ENCODE data around the gene VWF. TPM values are rescaled to one million over a fixed set of nuclear protein-coding genes. Genes with fewer than 3 reads are reported as not detected.
A peak's percentile ranks its signal among the peaks of the same experiment; 100 is the strongest.

VWF gene
- total RNA-seq, 1 experiment from 2014 or later: 0.03 TPM

DNA sequence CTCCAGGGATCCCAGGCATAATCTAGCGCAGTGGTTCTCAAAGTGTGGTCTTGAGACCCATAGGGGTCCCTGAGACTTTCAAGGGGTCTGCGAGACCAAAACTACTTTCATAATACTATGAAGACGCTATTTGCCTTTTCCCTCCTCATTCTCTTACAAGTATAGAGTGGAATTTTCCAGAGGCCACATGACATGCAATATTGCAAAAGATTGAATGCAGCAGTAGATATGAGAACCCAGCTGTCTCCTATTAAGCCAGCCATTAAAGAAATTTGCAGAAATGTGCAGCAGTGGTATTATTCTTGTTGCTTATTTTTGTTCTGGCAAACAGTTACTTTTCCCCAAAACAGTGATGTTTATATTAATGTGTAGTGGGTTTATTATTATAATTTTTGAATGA is 62.8 kb downstream of the VWF start:
- Histone ChIP-seq H3K9me3 (no peaks in the 10 kb centered on the region), H3K36me3 (no peaks in the 10 kb centered on the region), H3K4me3 (no peak overlapping the region), H3K27me3 (no peaks in the 10 kb centered on the region)
- no peak for DNase-seq

DNA sequence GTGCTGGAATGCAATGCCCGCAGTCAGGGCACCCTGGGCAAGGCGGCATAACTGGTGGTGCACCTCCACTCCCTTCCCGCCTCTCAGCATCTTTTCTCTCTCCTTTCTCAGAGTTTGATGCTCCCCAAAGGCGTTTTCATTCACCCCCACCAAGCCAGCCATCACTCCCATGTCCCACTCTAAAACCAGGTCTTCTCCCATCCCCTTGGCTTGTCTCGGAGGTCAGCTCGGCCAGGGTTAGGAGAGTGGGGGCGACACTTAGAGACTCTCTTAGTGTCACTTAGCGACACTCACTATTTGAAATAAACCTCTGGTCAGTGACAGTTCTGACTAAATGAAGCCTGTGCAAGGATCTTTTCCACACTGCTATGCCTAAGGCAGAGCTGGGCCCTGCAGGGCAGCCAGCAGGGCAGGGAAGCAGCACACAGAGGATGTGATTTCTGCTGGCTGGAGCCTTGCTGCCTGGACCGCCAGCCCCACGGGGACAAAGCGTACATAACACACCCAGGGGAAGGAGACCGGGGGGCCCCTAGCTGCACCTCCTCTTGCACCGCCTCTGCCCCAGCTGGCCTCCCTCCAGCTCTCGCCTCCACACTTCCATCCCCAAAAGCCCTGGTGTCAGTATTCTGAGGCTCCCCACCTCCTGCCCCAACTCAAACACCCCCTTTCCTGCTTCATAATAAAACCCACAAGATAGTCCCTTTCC is 64.5 kb downstream of the VWF start:
- DNase-seq: no peak
- Histone ChIP-seq H3K4me3 (no peak overlapping the region), H3K9me3 (no peaks in the 10 kb centered on the region), H3K36me3 (no peaks in the 10 kb centered on the region), H3K27me3 (no peaks in the 10 kb centered on the region)

DNA sequence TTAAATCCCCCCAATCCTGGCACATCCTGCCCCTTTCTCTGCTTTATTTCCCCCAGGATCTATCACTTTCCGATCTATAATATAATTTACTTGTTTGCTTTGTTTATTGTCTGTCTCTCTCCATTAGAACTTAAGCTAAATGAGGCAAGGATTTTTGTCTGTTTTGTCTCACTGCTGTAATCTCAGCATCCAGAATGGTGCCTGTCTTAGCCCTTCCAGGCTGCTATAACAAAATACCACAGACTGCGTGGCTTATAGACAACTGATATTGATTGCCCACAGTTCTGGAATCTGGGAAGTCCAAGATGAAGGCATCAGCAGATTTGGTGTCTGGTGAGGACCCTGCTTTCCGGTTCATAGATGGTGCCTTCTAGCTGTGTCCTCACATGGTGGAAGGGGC is 65.2 kb downstream of the VWF start:
- H3K27me3 ChIP-seq: no peaks in the 10 kb centered on the region
- H3K4me3 ChIP-seq: no peak overlapping the region
- no peaks in the 10 kb centered on the region for H3K36me3 ChIP-seq
- no peaks in the 10 kb centered on the region for H3K9me3 ChIP-seq
- DNase-seq: no peak

DNA sequence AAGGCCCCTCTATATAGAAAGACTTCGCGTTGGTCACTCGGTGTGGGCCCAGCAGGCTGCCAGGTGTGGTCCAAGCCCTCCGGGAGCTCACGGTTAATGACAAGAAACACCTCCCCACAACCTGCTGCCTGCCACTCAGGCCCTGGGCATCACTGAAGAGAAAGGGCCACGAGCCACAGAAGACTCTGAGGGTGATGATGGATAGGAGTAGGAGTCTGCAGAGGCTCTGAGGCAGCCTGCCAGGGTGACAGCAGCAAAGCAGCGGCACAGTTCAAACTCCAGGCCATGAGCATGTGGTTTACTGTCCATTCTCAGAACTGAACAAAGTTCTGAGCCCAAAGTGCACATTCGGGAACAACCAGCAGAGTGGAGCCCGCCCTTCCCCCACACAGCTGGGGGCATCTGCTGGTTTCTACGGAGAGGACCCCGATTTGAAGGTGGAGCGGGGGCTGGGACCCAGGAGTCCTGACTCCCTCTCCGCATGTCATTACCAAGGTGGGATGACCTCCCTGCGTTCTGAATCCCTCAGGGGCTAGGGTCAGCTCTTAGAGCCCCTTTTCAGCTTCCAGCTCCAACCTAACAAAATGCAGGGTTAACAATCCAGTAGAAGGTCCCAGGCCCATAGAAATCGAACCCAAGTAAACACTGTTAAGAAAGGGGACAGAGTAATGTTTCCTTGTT is 65.8 kb downstream of the VWF start:
- H3K36me3 ChIP-seq: no peaks in the 10 kb centered on the region
- H3K9me3 ChIP-seq: no peaks in the 10 kb centered on the region
- no peak for DNase-seq
- H3K4me3 ChIP-seq: no peak overlapping the region
- H3K27me3 ChIP-seq: no peaks in the 10 kb centered on the region

DNA sequence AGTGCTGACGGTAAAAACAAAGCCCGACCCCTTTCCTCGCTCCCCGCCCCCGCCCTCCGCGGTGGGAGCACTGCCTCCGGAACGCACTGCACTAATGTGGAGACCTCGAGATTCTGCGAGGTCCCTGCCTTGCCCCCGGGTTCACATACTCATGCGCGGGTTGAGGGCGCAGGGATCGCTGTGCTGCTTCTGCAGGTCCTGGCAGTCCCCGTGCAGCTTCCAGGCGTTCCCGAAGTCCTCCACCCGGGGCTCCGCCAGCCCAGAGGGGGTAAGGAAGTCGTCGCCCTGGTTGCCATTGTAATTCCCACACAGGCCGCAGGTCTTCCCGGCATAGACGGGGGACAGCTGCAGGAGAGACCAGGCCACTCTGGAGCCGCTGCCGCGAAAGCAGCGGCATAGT is 66.8 kb downstream of the VWF start:
- Histone ChIP-seq H3K9me3 (no peaks in the 10 kb centered on the region), H3K4me3 (no peak overlapping the region), H3K36me3 (no peaks in the 10 kb centered on the region), H3K27me3 (no peaks in the 10 kb centered on the region)
- no peak for DNase-seq

DNA sequence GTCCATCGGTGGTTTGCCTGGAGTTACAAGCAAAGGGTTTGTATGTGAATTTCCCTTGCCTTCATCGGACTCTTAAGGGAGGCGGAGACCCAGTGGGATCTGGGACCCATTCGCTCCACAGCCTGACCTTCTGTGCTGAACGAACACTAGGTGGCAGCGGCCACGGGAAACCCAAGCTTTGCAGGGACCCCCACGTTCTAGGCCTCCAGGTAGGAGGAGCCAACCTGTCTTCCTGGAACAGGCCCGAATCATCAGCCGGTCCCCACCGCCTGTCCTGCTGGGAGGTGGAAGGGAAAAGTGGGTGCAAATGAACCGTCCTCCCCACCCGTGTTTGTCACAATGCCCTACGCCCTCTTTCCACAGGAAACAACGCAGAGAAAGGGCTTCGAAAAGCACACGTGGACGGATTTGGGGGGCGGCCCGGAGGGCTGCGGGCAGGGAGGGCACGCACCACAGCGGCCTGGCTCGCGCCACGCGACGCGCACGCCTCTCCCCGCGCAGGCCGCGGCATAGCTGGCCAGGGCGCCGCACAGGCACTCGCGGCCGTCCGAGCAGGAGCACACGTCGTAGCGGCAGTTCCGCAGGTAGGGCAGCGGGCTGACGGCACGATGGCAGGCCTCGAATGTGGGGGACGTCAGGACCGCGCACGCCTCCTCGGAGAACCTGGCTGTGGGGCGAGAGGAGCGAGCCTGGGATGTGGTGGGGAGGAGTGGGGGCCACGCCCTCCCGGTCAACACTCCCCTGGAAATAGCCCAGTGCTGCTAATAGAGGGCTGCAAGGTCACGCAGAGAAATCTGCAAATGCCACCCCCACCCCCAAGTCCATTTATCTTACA is 67.8 kb downstream of the VWF start:
- Histone ChIP-seq H3K27me3 (no peaks in the 10 kb centered on the region), H3K9me3 (no peaks in the 10 kb centered on the region), H3K4me3 (no peak overlapping the region), H3K36me3 (no peaks in the 10 kb centered on the region)
- peak; percentile 31 for DNase-seq

DNA sequence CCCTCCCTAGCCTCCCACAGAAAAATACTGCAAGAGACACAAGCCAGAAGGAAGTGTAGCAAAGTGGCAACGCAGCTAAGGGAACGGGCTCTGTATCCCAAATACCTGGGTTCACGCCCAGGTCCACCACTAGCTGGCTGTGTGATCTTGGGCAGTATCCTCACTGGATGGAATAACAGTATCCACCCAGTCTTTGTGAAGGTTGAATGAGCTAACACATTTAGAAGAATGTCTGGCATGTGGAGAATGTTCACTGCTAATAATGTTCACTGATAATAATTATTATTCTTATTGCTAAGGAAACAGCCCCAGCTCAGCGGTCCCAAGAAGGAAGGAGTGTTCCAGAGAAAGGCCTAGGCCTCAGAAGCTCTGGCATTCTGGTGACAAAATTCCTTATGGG is 70.9 kb downstream of the VWF start:
- H3K27me3 ChIP-seq: no peaks in the 10 kb centered on the region
- no peaks in the 10 kb centered on the region for H3K9me3 ChIP-seq
- DNase-seq: no peak
- H3K36me3 ChIP-seq: no peaks in the 10 kb centered on the region
- no peak overlapping the region for H3K4me3 ChIP-seq

DNA sequence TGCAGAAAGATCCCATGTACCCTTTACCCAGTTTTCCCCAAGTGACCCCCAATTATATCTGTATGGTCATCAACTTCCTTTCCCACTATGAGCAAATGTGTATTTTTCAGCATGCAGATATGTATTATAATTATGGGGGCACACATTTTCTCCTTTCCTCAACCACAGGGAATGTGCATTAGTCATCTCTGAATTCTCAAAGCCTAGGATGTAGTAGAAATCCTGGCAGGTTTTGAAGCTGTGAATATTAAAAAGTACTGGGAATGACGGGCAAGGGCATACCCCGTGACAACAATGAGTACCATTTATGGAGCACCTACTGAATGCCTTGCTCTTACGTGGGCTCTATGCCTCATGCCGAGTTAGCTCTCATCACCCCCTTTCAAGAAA is 71.5 kb downstream of the VWF start:
- H3K27me3 ChIP-seq: no peaks in the 10 kb centered on the region
- H3K36me3 ChIP-seq: no peaks in the 10 kb centered on the region
- no peak for DNase-seq
- H3K9me3 ChIP-seq: no peaks in the 10 kb centered on the region
- no peak overlapping the region for H3K4me3 ChIP-seq

DNA sequence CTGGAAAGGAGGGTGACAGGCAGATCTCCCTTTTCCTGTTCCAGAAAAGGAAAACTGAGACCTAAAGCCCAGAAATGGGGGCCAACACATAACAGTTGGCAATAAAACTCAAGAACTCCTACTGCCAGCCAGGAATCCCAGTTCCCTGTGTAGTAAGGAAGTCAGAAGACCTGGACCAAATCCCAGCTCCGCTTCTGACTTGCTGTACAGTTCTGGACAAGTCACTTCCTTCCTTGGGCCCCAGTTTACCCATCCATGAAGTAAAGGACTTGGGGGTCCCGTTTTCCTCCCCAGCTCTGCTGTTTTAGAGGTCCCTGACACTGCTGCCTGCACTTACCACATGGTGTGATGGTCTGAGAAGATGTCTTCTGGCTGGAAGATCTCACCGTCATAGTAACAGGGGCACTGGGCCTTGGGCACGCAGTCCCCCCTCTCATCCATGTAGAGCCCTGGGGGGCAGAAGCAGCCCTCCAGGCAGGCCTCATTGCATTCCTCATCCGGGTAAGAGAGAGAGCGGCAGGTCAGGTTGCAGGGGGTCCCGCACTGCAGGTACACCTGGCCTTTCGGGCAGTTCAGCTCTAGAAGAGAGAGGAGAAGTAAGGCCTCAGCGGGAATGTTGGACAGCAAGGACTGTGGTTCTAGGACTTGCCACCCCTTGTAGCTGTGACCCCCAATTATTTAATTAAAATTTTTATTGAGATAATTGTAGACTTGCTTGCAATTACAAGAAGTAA is 72.1 kb downstream of the VWF start:
- H3K9me3 ChIP-seq: no peaks in the 10 kb centered on the region
- H3K36me3 ChIP-seq: no peaks in the 10 kb centered on the region
- H3K4me3 ChIP-seq: no peak overlapping the region
- H3K27me3 ChIP-seq: no peaks in the 10 kb centered on the region
- DNase-seq: no peak

DNA sequence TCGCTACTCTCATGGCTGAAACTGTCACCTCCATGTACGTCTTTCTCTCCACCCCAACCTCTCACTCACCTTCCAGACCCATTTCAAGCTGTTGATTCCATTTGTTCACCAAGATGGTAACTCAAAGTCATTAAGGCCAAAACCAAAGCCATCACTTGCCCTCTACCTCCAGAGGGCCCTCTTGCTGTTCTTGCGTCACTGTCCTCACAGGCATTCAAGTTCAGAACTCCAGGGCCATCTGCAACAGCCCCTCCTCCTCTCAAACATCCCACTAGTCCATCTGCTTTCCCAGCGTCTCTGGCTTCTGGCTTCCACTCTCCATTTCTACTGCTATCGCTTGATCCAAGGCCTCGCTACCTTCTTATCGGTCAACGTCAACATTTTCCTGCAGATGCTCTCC is 74.5 kb downstream of the VWF start:
- Histone ChIP-seq H3K9me3 (no peaks in the 10 kb centered on the region), H3K36me3 (no peaks in the 10 kb centered on the region), H3K27me3 (no peaks in the 10 kb centered on the region), H3K4me3 (no peak overlapping the region)
- DNase-seq: no peak

DNA sequence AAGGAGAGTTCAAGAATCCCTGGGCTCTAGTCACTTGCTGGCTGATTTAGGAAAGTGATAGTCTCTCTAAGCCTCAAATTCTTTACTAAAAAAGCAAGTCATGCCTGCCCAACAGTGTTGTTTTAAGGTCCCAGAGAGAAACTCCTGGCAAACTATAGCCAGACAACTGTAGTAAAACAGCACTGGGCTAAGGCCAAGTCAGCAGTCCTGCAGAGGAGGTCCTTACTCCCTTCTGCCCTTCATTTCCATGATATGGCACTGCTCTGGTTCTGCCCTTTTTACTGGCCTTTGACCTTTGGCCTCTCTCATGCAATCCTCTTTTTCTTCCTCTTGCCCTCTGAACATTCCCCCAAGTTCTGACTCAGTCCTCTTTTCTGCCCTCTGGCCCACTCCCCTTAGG is 74.9 kb downstream of the VWF start:
- no peaks in the 10 kb centered on the region for H3K9me3 ChIP-seq
- H3K36me3 ChIP-seq: no peaks in the 10 kb centered on the region
- no peaks in the 10 kb centered on the region for H3K27me3 ChIP-seq
- DNase-seq: no peak
- H3K4me3 ChIP-seq: no peak overlapping the region

DNA sequence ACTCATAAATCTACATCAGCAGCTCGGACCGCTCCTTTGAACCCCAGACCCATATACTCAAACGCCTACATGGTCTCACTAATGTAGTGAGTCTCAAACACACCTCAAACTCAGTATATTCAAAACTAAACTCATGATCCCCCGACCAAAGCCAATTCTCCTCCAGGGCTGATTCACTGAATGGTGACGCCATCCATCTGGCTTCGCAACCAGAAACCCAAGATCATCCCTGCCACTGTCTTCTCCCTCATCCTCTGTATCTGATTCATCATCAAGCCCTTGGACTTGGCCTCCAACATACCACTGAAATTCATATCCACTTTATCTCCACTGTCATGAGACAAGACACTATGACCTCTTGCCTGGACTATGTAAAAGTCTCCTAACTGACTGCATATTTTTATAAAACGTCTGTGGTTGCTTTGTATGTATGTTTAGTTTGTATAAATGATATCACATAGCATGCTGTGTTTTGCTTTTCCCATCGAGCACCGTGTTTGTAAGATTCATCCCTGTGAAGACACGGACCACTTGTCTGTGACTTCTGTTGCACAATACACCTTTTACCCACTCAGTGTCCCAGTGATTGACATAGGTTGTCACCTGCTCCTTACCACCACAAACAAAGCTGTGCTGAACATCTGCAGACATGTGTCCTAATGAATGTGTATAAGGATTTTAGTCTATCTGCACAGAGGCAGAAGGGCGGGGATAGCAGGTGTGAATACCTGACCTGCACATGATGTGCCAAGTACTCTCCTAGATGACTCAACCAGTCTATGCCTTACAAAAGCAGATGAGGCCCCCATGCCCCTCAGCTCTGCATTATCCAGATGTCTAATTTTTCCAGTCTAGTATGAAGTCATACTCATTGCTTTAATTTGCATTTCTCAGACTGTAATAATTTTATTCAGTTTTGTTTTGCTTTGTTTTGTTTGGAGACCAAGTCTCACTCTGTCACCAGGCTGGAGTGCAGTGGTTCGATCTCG is 76.9 kb downstream of the VWF start:
- H3K27me3 ChIP-seq: no peaks in the 10 kb centered on the region
- peak; percentile 86 for DNase-seq
- H3K9me3 ChIP-seq: no peaks in the 10 kb centered on the region
- H3K4me3 ChIP-seq: no peak overlapping the region
- H3K36me3 ChIP-seq: no peaks in the 10 kb centered on the region

DNA sequence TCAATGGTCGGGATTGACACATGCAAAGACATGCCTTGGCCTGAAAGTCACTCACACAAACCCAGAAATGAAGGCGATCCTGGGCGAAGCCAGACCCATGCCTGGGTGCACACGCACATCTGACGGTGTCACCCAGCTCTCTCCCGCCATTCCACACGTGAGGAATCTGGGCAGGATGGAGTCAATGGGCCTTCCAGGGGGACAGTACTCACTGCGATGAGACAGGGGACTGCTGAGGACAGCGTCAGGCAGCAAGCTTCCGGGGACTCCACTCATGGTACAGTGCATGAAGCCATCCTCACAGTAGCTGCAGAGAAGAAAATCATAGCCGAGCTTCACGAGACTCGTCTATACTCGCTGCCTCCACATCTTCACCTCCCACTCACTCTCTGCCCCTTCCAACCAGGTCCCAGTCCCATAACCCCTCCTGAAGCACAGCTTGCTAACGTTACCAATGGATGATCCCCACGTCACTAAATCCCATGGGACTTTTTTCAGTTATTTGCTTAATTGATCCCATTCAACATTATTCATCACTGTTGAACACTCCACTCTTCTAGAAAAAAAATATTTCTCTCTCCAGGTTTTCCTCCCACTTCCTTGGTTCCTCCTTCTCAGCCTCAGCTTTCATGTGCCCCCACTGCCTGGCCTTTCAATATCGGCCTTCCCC is 77.8 kb downstream of the VWF start:
- H3K27me3 ChIP-seq: no peaks in the 10 kb centered on the region
- DNase-seq: no peak

DNA sequence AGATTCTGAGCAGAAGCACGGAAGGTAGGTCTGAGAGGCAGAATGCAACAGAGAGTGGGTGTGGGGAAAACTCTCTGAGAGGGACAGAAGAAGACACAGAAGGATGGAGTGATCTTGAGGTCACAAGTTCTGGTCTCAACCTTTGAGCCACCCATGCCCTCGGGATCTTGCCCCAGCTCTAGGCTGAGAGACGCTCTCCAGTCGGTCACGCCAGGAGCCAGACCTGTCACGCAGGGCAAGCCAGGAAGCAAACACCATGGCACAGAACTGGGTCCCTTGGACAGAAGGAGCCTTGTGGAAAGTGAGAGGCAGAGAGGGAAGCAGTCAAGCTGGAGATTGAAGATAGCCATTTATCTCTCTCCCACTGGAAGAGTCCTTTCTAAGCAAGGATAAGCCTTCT is 79.0 kb downstream of the VWF start:
- H3K27me3 ChIP-seq: no peaks in the 10 kb centered on the region
- H3K4me3 ChIP-seq: no peak overlapping the region
- H3K36me3 ChIP-seq: no peaks in the 10 kb centered on the region
- no peaks in the 10 kb centered on the region for H3K9me3 ChIP-seq
- no peak for DNase-seq

More for the DNA sequence above, 77.8 kb downstream of the VWF start:
- Histone ChIP-seq H3K36me3 (no peaks in the 10 kb centered on the region), H3K4me3 (no peak overlapping the region), H3K9me3 (no peaks in the 10 kb centered on the region)

DNA sequence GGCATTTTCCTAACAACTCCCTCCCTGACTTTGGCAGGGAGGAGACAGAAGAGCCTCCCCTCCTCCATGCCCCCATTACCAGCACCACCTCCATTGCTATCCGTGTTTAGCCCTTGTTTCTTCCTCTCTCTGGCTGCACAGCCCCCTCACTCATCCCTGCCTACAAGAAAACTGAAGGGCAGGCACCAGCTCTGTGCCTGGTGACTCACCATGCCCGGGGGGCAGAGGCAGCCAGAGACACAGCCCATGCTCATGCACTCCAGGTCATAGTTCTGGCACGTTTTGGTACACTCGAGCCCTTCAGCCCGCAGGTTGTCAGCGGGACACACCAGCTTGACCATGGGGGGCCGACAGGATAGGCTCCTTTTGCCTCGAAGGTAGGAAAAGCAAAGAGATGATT is 80.4 kb downstream of the VWF start:
- Histone ChIP-seq H3K36me3 (no peaks in the 10 kb centered on the region), H3K9me3 (no peaks in the 10 kb centered on the region), H3K27me3 (no peaks in the 10 kb centered on the region), H3K4me3 (no peak overlapping the region)
- peak; percentile 88 for DNase-seq
